A172 (cell line): ENCODE results near the gene ATXN8OS. TPM values are rescaled to one million over a fixed set of nuclear protein-coding genes. Genes with fewer than 3 reads are reported as not detected.
"Not testable (repeated sequence)": the region's sequence is repeated elsewhere in the genome, so short reads cannot be mapped to it uniquely, and the experiment has no call there.

Experiments
- DNase-seq: peaks from one replicate; pipeline ENCODE4 v3.0.0-alpha.2; 2015; ENCODE audit warnings: low spot score
- total RNA-seq: library from RNA; depleted of rRNA; stranded (reverse); fragments of >200 nt; shearing (Covaris generic); gene quantifications from 2 replicates; pipeline ENCODE4 v1.2.3, GENCODE V29; 2014; rRNA removed

The ATXN8OS gene
- total RNA-seq, result not detected in 2 replicates

GRCh38 chr13:70107498-70108281 is at the start of gene ATXN8OS:
ATXN8OS (plus strand) TSS chr13:70107826.
- DNase-seq, result no peak

DNA sequence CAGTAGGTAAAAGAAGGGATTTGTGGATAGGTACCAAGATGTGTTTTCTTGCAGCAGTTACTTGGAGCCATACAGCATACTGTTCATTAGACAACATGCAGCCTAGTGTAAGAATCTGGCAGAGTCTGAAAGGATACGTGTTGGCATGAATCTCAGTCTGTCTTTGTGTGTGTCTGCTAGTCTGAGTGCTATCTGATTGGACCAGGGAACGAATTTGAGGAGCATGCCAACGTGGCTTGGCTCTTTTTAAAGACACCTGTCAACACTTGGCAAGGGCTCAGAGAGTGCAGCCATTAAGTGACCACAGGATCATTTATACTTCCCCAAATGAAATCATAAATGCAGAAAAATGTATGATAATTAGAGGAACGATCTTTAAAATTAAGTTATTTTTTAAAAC is 27.6 kb upstream of the ATXN8OS start:
- no peak for DNase-seq

DNA sequence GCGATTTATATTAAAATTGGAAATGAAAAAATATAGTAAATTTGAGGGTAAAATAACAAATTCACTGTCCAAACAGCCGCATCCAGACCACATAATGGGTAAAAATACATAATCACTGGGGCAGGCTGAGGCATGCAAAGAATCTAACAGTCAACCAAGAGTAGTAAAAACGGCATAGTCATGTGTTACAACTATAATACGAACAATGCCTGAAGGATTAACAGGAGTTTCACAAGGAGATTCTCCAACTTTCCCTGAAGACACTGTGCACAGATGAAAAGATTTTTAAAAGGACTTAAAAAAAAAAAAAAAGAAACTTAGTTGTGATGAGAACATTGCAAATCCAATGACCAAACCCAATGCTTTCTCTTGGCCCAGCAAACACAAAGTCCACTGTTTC is 20.4 kb upstream of the ATXN8OS start:
- DNase-seq, result no peak

DNA sequence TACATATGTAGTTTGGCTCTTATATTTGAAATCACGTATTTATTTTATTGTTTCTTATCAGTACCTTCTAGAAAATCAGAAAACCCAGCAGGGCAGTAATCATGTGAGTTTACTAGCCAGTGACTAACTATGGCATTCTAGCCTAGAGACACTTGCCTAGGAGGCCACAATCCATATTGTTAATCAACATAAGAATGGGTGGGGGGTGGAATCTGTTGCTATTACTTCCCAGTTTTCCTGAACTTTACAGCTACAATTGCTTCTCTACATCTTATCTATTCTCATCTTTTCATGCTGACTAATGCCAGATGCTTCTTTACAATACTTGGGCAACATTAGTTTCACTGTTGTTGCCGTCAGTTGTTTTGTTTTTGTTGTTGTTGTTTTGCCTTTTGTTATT is 18.7 kb upstream of the ATXN8OS start:
- DNase-seq, result no peak

DNA sequence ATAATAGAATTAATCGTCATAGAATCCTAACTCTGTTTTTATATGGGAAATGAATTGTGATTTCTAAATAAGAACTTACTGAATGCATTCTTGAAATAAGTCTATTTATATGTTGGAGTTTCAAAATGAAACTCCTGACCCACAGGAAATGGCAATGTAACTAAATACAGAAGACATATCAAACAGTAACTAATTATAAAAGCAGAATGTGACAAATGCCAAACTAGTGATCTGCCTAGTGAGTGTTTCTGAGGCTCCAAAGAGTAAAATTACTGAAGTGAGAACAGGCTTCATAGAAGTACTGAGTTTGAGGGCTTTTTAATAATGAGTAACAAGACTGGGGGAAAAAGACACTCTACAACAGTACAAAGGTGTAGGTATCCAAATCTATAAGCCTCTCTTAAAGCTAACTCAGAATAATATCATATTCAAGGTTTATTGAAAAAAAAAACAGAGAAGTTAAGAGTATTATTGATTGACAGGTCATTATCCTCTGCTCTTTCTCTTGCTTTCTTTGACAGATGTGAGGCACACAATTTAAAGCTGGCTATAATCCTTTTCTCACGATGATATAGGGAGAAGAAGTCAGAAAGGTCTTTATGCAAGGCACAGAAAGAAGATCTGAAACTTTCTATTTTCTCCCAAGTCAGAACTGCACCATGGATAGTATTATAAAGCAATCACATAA is 17.4 kb upstream of the ATXN8OS start:
- no peak for DNase-seq

DNA sequence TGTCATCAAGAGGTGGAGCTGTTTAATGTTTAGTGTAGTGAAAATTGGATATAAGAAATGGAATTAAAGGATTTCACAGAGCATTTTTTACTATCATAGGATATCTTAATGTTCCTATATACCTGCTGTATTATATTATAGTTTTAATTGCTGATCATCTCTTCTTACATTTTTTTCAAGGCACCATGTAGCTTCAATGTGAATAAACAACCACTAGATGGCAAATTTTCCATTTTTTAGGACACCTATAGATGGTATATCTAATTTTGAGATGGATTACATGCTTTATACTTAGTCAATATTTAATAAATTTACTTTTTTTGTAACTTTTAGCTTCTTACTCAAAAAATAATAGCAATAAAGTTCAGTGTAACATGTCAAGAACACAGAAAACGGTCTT is 9.0 kb upstream of the ATXN8OS start:
- no peak for DNase-seq

DNA sequence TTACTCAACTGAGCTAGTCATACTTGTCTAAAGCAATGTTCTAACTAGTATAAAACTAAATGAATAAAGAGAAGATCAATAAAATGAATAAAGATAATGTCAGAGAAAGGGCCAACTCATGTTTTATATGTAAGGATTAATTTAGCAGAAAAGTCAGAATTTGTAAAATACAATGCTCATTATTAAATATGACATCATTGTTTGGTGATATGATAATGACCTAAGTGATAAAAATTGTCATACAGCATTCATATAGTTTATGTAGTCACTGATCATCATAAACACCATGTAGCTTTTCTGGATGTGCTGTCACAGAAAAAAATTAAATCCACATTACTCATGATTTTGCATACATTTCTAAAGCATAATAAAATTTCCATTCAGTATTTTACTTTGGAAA is 3.1 kb upstream of the ATXN8OS start:
- DNase-seq, result no peak

- DNase-seq, result no peak
These were observed 515 bp upstream of the ATXN8OS start for GRCh38 chr13:70107125-70107497.

DNA sequence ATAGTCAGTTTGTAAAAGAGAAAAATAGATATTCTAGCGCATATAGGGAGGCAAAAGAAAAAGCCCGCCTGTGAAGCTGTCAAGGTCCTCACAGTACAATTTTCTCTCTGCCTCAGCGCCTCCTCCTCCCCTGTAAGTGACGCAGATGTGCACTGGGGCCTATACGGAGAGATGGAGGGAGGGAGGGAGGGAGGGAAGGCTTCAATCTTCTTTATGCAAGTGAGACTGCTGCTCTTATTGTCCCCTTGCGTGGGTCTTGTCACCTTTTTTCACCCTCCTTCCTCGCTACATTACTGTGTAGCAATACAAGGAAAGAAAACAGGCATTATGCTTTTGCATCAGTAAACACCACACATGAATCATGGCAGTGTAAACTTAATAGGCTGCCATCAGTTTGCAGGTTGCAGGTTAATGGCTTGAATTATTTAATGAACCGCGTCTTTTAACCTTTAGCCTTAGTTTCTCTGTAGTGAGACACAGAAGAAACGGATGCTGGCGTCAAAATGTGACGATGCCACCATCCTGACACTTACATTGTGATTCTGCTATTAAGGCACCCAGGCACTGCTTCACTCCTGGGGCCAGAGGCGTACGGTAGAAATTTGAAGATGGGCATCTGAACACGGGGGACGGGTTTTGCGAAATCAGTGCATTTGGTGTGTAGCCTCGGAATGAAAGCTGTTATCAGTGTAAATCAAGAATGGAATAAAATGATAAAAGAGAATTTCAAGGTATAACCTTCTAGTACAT is 905 bp downstream of the ATXN8OS start, which contains the start of gene KLHL1:
Gene KLHL1, minus strand, starts transcription at position 97 of the 750 bp plus-strand sequence. CDS start 753 bp downstream, outside the sequence.
- no peak for DNase-seq

GRCh38 chr13:70117338-70117905 is 9.8 kb downstream of the ATXN8OS start:
- DNase-seq, result no peak

- DNase-seq, result no peak
These were observed 18.1 kb downstream of the ATXN8OS start for GRCh38 chr13:70125693-70126092.

DNA sequence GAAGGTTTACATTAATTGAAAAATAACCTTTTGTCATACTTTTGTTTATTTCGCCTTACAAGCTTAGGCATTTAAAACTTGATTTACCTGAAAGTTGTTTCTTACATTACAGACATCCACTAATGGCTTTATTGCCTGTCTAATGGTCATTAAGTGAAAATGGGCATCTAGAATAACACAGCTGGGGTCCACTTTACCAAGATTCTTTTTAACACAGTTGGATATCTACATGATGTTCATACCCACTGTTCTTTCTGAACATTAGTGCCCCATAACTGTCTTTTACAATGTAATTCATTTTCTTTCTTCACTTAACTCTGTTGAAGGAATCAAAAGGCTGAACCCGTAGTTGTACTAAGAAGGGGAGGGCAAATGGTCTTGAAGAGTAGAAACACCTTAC is 20.5 kb downstream of the ATXN8OS start:
- DNase-seq, result no peak

GRCh38 chr13:70142658-70143057 is 35.0 kb downstream of the ATXN8OS start:
- DNase-seq, result not testable (repeated sequence)

- no peak for DNase-seq
These were observed 54.5 kb downstream of the ATXN8OS start for GRCh38 chr13:70162141-70162540.

GRCh38 chr13:70170689-70171088 is 63.1 kb downstream of the ATXN8OS start:
- no peak for DNase-seq

DNA sequence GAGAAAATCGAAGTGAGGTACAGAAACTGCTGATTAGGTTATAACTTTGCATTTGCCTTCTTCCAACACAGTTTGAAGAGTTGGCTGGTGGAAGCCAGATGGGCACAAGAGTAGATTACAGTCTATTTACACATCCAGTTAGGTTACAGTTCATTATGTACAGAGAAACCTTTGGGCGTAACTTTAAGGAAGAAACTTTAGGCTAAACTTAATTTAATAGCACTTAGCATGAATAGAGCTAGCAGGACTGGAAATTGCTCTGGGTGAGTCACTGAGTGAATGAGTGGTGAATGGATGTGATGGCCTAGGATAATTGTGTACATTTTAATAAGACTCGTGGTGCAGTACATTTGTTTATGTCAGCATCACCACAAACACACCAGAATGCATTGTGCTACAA is 63.5 kb downstream of the ATXN8OS start:
- DNase-seq, result peak; percentile 2

- no peak for DNase-seq
These were observed 65.4 kb downstream of the ATXN8OS start for GRCh38 chr13:70172946-70173597.

DNA sequence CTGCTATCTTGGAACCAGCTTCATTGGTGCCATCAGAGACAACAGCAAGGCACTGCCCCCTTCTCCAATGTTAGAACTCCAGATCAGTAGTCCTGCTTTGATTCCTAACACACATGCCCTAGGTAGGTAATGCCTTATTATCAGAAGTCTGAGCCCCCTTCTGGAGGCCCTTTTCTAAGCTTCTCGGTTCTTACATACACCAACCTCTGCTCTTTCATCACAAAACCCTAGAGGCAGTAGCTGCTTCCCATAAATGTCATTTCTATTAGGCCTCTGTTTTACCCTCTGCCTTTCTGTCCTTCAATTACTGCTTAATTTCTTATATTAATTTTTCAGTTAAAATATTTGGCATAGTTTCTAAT is 66.0 kb downstream of the ATXN8OS start:
- DNase-seq, result no peak

DNA sequence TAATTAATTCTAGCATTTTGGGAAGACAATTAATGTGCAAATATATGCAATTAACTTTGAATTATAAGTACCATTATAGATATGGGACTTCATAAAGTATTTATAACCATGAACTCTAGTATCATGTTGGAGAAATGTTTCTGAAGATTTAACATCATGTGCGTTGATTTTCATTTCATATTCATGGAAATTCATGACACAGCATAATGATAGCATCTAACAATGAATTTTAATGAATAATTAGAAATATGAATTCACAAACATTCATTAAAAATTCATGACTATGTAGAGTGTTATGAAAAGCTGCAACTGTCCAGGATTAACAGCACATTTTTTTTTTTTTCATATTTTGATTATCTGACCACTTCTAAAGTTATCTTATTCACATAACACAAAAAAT is 70.7 kb downstream of the ATXN8OS start:
- no peak for DNase-seq
